ENCODE data around the gene NAALAD2.

DNA sequence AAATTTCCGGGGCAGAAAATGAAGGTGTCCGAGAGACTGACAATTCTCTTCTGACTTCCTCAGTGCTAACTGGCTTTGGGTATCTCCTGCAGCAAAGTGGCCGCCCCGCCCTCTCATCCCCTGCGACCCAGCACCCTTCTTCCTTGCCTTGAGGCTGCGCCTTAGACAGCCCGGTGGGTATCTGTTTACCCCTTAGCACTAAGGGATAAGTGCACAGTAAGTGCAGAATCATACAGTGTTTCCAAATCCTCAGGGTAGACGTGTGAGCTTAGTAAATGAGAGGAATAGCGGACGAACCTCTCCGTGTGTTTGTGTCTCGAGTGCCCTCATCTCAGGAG is 88.8 kb downstream of the NAALAD2 start:
- TF ChIP-seq EZH2 (IDR thresholded peaks at IDR 0.05; ENCODE audit: borderline replicate concordance, insufficient read depth, low read depth, low read length, poor library complexity, severe bottlenecking), result no peak
- TF ChIP-seq, protein P1, sequence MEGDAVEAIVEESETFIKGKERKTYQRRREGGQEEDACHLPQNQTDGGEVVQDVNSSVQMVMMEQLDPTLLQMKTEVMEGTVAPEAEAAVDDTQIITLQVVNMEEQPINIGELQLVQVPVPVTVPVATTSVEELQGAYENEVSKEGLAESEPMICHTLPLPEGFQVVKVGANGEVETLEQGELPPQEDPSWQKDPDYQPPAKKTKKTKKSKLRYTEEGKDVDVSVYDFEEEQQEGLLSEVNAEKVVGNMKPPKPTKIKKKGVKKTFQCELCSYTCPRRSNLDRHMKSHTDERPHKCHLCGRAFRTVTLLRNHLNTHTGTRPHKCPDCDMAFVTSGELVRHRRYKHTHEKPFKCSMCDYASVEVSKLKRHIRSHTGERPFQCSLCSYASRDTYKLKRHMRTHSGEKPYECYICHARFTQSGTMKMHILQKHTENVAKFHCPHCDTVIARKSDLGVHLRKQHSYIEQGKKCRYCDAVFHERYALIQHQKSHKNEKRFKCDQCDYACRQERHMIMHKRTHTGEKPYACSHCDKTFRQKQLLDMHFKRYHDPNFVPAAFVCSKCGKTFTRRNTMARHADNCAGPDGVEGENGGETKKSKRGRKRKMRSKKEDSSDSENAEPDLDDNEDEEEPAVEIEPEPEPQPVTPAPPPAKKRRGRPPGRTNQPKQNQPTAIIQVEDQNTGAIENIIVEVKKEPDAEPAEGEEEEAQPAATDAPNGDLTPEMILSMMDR (IDR thresholded peaks at IDR 0.05), result no peak

Data from B cell (primary cell).